Adipocyte (in vitro differentiated cells): ENCODE results near the gene SNORC.
A peak's percentile ranks its signal among the peaks of the same experiment; 100 is the strongest.
"Not testable (repeated sequence)": the region's sequence is repeated elsewhere in the genome, so short reads cannot be mapped to it uniquely, and the experiment has no call there.

Experiments used
- DNase-seq: peaks from one replicate; pipeline ENCODE4 v3.0.0-alpha.2; 2015; ENCODE audit warnings: low read depth
- H3K27me3 ChIP-seq: replicated peaks from 2 replicates; pipeline ENCODE4 v1.7.0; 2013; ENCODE audit warnings: mild to moderate bottlenecking, low read length, moderate library complexity; ENCODE audit not compliant: control insufficient read depth, insufficient read depth
- H3K36me3 ChIP-seq: 2 replicates; pipeline ENCODE4 v1.7.0; 2013; ENCODE audit warnings: low read length, mild to moderate bottlenecking, moderate library complexity; ENCODE audit not compliant: control insufficient read depth, insufficient read depth, severe bottlenecking
- H3K4me1 ChIP-seq: 2 replicates; pipeline ENCODE4 v1.7.0; 2013; ENCODE audit warnings: mild to moderate bottlenecking, low read length, moderate library complexity; ENCODE audit not compliant: control insufficient read depth, insufficient read depth
- H3K4me3 ChIP-seq: 2 replicates; pipeline ENCODE4 v1.7.0; 2013; ENCODE audit warnings: mild to moderate bottlenecking, low read length, moderate library complexity
- H3K9ac ChIP-seq: 2 replicates; pipeline ENCODE4 v1.7.0; 2013; ENCODE audit warnings: mild to moderate bottlenecking, low read length, moderate library complexity
- H3K9me3 ChIP-seq: 2 replicates; pipeline ENCODE4 v1.7.0; 2013; ENCODE audit warnings: mild to moderate bottlenecking, low read length, moderate library complexity; ENCODE audit not compliant: control insufficient read depth

The SNORC gene

DNA sequence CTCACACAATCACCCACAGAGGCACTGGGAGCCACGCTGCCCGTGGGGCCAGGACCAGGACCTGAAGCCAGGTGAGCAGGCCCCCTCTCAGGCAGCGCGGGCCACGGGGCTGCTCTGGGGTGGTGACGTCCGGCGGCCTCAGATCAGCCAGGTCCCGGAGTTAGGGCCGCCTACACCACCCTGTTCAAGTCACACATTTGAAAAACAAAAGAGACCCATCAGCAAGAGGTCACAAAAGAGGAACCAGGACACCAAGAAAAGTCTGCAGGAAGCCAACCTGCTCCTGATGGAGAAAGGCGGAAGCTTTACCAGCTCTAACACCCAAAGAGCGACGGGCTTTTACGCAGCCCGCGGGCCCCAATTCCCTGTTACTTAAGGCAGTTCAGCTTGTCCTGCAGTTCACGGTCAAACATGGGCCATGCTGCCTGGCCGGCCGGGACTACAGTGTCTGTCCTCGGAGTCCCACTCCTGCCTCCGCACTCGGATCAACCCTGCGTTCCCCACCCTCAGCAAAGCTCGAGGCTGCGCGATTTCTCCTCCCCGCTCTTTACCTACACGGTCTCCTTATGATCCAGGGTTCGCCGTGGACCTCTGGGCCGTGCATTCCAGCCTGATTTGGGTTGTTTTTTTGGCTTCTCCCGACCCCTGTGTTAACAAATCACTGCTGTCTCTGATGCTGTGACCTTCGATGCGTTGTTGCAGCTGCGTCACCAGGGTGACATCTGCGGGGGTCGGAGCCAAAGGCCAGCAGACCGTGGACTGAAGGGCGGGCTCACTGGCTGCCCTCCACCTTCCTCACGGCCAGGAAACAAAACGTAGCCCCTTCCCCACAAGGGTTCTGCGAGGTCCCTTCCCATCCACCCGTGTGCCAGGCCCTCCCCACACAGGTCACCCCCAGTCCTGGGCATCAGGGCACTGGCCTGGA lies 31.0 kb downstream of the SNORC start:
- no peak overlapping the region for H3K4me3 ChIP-seq
- H3K27me3 ChIP-seq: no peaks in the 10 kb centered on the region
- H3K4me1 ChIP-seq: peaks cover 6% of the 10 kb centered on the region
- no peaks in the 10 kb centered on the region for H3K9me3 ChIP-seq
- no peak for DNase-seq
- no peak overlapping the region for H3K9ac ChIP-seq
- H3K36me3 ChIP-seq: no peaks in the 10 kb centered on the region

DNA sequence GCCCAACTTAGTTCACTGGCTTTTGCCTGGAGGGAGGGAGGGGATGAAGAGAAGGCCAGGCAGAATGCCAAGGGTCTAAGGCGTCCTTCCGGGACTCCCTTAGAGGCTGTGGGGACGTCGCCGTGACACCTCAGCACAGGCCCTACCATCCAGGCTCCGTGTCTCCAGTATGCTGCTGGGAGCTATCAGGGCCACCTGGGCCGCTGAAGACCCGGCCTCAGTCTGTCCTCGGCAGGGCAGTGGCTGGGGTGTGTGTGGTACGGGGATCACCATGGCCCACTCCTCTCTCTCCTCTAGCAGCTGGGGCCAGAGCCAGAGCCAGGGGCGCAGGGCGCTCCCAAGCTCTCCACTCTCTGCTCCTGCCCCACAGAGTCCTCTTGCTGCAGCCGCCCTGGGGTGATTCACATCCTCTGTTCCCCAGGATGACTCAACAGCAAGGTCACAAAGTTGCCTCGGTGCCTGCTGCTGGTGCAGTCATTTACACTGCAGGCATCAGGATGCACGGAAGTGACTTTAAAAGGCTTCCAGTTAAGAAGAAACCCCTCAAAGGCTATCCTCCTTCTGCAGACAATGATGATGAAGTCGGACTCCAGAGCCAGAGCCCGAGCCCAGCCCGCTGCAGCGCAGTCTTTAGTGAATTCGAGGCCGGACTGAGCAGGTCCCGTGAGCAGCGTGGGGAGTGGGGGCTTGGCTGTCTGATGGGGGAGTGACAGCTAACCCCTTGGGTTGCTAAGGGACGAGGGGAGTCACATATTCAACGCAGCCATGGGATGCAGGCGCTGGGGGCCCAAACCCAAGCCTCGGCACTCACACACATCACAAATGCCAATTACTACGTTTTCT lies 31.9 kb downstream of the SNORC start:
- Histone ChIP-seq H3K27me3 (no peaks in the 10 kb centered on the region), H3K36me3 (no peaks in the 10 kb centered on the region), H3K9me3 (no peaks in the 10 kb centered on the region), H3K4me1 (peaks cover 6% of the 10 kb centered on the region), H3K9ac (no peak overlapping the region), H3K4me3 (no peak overlapping the region)
- peak; percentile 82 for DNase-seq

DNA sequence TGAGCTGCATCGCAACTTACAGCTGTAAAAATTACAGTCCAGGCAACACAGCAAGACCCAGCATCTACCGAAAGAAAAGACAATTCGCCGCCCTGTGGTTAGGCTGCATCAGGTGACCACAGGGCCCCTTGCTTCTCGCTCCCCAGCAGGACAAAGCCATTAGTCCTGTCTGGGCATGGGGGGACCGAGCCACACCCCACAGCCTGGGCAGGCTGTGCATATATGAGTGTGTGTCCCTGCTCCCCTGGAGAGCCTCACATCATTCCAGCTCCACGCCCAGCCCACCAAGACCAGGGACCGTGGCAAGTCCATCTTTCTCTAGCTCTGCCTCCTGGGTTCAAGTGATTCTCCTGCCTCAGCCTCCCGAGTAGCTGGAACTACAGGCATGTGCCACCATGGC lies 33.9 kb downstream of the SNORC start:
- no peaks in the 10 kb centered on the region for H3K36me3 ChIP-seq
- no peaks in the 10 kb centered on the region for H3K27me3 ChIP-seq
- H3K4me3 ChIP-seq: no peak overlapping the region
- no peak overlapping the region for H3K9ac ChIP-seq
- no peak for DNase-seq
- H3K4me1 ChIP-seq: peaks cover 6% of the 10 kb centered on the region
- no peaks in the 10 kb centered on the region for H3K9me3 ChIP-seq

DNA sequence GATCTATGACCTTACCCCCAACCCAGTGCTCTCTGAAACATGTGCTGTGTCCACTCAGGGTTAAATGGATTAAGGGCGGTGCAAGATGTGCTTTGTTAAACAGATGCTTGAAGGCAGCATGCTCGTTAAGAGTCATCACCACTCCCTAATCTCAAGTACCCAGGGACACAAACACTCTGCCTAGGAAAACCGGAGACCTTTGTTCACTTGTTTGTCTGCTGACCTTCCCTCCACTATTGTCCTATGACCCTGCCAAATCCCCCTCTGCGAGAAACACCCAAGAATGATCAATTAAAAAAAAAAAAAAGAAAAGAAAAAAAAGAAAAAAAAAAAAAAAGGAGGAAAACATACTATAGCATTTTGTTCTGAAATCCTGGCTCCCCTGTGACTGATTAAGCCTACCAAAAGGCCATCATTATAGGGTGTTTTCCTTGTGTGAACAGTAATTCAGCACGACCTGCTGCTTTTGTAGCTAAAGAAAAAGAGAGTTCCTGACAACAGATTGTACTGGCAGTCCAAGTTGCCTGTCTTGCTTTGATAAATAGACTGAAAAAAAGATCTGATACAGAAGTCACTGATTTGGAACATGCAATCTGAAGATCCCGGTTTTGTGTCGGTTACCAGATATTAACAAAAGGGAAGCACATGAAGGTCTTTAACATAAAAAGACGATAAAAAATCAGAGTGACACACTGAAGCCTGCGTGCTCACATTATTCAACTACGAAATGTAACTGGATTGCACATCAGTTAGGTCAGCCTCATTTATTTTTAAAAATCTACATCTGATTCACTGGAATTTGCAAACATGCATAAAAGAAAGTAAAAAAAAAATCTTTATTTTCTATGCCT lies 37.0 kb downstream of the SNORC start:
- H3K4me3 ChIP-seq, H3K4me1 ChIP-seq, H3K27me3 ChIP-seq, H3K36me3 ChIP-seq, DNase-seq, H3K9ac ChIP-seq: not testable (repeated sequence)
- peaks cover 18% of the 10 kb centered on the region for H3K9me3 ChIP-seq

DNA sequence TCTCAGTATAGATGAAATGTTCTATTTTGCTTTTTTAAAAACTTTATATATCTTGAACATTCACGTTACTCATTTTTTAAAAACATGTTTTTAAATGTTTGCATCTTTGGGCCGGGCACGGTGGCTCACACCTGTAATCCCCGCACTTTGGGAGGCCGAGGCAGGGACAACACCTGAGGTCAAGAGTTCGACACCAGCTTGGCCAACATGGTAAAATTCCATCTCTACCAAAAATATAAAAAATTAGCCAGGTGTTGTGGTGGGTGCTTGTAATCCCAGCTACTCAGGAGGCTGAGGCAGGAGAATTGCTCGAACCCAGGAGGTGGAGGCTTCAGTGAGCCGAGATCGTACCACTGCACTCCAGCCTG lies 37.6 kb downstream of the SNORC start:
- not testable (repeated sequence) for H3K4me3 ChIP-seq, H3K36me3 ChIP-seq, H3K9ac ChIP-seq, H3K4me1 ChIP-seq, DNase-seq, H3K27me3 ChIP-seq
- peaks cover 24% of the 10 kb centered on the region for H3K9me3 ChIP-seq

DNA sequence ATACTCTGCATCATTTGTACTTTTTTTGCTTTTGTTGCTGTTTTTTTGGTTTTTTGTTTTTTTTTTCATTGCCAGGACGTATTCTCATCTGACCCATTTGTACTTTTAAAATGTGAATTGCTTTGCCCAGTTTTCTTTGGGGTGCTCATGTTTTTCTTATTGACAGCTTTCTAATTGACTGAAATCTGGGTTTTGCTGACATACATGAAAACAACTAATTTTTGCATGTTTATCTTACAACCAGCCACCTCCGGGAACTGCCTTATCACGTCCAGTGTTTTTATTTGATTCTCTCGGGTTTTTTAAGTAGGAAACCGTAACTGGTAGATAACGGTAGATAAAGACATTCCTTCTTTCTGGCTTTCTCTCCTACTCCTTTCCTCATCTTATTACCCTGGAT lies 38.6 kb downstream of the SNORC start:
- Histone ChIP-seq H3K4me1 (no peaks in the 10 kb centered on the region), H3K4me3 (no peak overlapping the region), H3K27me3 (no peaks in the 10 kb centered on the region), H3K9ac (no peak overlapping the region), H3K36me3 (no peaks in the 10 kb centered on the region), H3K9me3 (peaks cover 24% of the 10 kb centered on the region)
- DNase-seq: no peak

DNA sequence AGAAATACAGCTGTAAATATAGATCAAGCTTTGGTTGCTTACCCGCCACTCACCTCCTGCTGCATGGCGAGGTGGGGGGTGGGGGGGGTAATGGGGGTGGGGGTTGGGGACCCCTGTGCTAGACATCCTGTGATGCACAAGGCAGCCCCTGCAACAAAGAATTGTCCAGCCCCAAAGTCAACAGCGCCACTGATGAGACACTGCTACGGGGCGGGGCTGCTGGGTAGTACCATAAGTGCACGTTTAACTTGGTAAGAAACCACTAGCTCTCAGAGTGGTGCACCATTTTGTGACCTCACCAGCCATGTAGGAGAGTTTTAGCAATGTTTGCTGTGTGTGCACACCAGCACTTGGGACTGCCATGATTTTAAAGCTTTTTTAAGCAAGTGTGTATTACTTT lies 40.3 kb downstream of the SNORC start:
- H3K27me3 ChIP-seq: no peaks in the 10 kb centered on the region
- H3K4me1 ChIP-seq: no peaks in the 10 kb centered on the region
- H3K9ac ChIP-seq: no peak overlapping the region
- DNase-seq: no peak
- peaks cover 24% of the 10 kb centered on the region for H3K9me3 ChIP-seq
- no peaks in the 10 kb centered on the region for H3K36me3 ChIP-seq
- no peak overlapping the region for H3K4me3 ChIP-seq

DNA sequence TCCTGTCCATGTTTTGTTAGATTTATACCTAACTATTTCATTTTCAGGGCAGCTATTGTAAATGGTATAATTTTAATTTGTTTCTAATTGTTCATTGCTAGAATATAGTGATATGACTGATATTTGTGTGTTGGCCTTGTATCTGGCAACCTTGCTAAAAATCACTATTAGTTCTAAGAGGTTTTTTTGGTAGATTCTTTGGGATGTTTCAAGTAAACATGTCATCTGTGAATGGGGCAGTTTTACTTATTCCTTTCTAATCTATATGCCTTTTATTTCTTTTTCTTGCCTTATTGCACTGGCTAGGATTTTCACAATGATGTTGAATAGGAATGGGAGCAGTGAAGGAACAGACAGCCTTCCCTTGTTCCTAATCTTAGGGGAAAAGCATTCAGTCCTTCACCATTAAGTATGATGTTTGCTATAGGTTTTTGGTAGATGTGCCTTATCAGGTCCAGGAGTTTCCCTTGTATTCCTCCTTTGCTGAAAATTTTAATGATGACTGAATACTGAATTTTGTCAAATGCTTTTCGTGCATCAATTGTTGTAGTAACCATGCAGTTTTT lies 41.7 kb downstream of the SNORC start:
- Histone ChIP-seq H3K4me1 (no peaks in the 10 kb centered on the region), H3K4me3 (no peak overlapping the region)
- no peak for DNase-seq

DNA sequence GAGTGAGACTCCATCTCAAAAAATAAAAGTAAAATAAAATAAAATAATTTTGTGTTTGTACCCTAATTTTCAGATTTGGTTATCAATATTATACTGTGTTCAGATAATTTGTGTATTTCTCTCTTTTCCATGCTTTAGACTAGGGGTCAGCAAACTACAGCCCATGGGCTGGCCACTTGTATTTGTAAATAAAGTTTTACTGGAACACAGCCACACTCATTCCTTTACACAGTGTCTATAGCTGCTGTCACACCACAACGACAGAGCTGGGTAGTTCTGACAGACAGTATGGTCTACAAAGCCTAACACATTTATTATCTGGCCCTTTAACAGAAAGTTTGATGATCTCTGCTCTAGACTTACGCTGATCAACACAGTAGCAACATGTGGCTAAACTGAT lies 43.8 kb downstream of the SNORC start:
- peaks cover 24% of the 10 kb centered on the region for H3K9me3 ChIP-seq
- H3K27me3 ChIP-seq: no peaks in the 10 kb centered on the region
- no peak overlapping the region for H3K9ac ChIP-seq
- H3K4me1 ChIP-seq: no peaks in the 10 kb centered on the region
- no peak for DNase-seq
- H3K36me3 ChIP-seq: no peaks in the 10 kb centered on the region
- no peak overlapping the region for H3K4me3 ChIP-seq

More for the DNA sequence above, 41.7 kb downstream of the SNORC start:
- Histone ChIP-seq H3K36me3 (no peaks in the 10 kb centered on the region), H3K9me3 (peaks cover 24% of the 10 kb centered on the region), H3K9ac (no peak overlapping the region), H3K27me3 (no peaks in the 10 kb centered on the region)

DNA sequence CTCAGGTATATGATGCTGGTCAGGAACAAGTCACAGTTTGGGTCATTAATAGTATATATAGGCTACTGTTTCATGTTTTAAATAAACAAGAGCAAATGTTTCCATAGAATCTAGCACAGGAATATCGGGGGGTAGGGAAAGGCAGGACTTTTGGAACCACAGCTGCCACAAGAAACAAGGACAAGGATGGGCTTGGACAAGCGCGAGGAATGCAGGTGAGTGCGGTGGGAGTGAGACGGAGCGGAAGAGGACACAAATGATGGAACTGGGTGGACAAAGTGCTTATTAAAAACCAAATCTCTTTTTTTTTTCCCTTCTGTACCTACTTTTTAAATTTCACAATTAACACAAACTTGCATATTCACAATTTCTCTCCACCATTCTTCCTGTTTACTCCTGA lies 49.1 kb downstream of the SNORC start:
- DNase-seq: no peak
- H3K9me3 ChIP-seq: peaks cover under 1% of the 10 kb centered on the region
- no peaks in the 10 kb centered on the region for H3K36me3 ChIP-seq
- no peaks in the 10 kb centered on the region for H3K4me1 ChIP-seq
- H3K9ac ChIP-seq: no peak overlapping the region
- H3K4me3 ChIP-seq: no peak overlapping the region
- H3K27me3 ChIP-seq: peaks cover 3% of the 10 kb centered on the region
